Lung microvascular endothelial cell (primary cell): ENCODE results near the gene AMOT. TPM values are rescaled to one million over a fixed set of nuclear protein-coding genes. Genes with fewer than 3 reads are reported as not detected.

Source experiments
- DNase-seq, 2 donors: peaks; one replicate each; pipeline versions ENCODE4 v3.0.0 to v3.0.0-alpha.2; 2010; ENCODE audit warnings: low read depth in 2 of 2
- total RNA-seq: library from RNA; depleted of rRNA; stranded (reverse); fragments of >200 nt; gene quantifications from 2 replicates; pipeline ENCODE4 v1.2.1, GENCODE V29; 2014

AMOT gene
- total RNA-seq, 1 donor from 2014 or later = 7.1 TPM

- no peak for DNase-seq
Observed at GRCh38 chrX:112803060-112803459, 37.6 kb downstream of the AMOT start.

GRCh38 chrX:112802541-112802940, 38.1 kb downstream of the AMOT start:
- no peak for DNase-seq

- DNase-seq = no peak
Observed at GRCh38 chrX:112800971-112801775, 39.5 kb downstream of the AMOT start.

- no peak for DNase-seq
Observed at GRCh38 chrX:112799425-112799824, 41.2 kb downstream of the AMOT start.

- DNase-seq = no peak
Observed at GRCh38 chrX:112798736-112799135, 41.9 kb downstream of the AMOT start.

GRCh38 chrX:112789931-112790330, 50.7 kb downstream of the AMOT start:
- DNase-seq = no peak

- DNase-seq = no peak
Observed at GRCh38 chrX:112786076-112786475, 54.6 kb downstream of the AMOT start.

GRCh38 chrX:112785344-112785743, 55.3 kb downstream of the AMOT start:
- no peak for DNase-seq

GRCh38 chrX:112784692-112785091, 55.9 kb downstream of the AMOT start:
- DNase-seq = no peak

GRCh38 chrX:112779139-112779538, 61.5 kb downstream of the AMOT start:
- DNase-seq = no peak

GRCh38 chrX:112774651-112775293, 65.9 kb downstream of the AMOT start:
- DNase-seq = no peak

GRCh38 chrX:112774142-112774541, 66.5 kb downstream of the AMOT start:
- no peak for DNase-seq

- DNase-seq = no peak
Observed at GRCh38 chrX:112769034-112769433, 71.6 kb downstream of the AMOT start.

- no peak for DNase-seq
Observed at GRCh38 chrX:112768563-112768962, 72.1 kb downstream of the AMOT start.

- DNase-seq = no peak
Observed at GRCh38 chrX:112766774-112767173, 73.9 kb downstream of the AMOT start.

GRCh38 chrX:112761242-112762207, 79.1 kb downstream of the AMOT start:
- no peak for DNase-seq

- DNase-seq = peak in 1 of 2 donors; percentile 3
Observed at GRCh38 chrX:112760697-112761096, 79.9 kb downstream of the AMOT start.

GRCh38 chrX:112759966-112760365, 80.7 kb downstream of the AMOT start:
- no peak for DNase-seq

- peak in 1 of 2 donors; percentile 14 for DNase-seq
Observed at GRCh38 chrX:112759512-112759911, 81.1 kb downstream of the AMOT start.

GRCh38 chrX:112757946-112758345, 82.7 kb downstream of the AMOT start:
- DNase-seq = no peak

GRCh38 chrX:112753116-112753515, 87.5 kb downstream of the AMOT start:
- DNase-seq = no peak

- DNase-seq = no peak
Observed at GRCh38 chrX:112751076-112751475, 89.6 kb downstream of the AMOT start.
